GM23338 (cell line): ENCODE results near the gene SIDT2. TPM values are rescaled to one million over a fixed set of nuclear protein-coding genes. Genes with fewer than 3 reads are reported as not detected.

Experiments used
- ATAC-seq: fragments of 200-7000 bp; cut with Tn5 transposase; 3 replicates; pipeline ENCODE4 v1.9.1; 2020
- DNase-seq: peaks from one replicate; pipeline ENCODE4 v3.0.0-alpha.2; 2015; ENCODE audit warnings: low spot score
- H2AFZ ChIP-seq: fragments of 200-600 bp; sonication (generic); 2 replicates; pipeline ENCODE4 v1.8.0; 2016; ENCODE audit warnings: antibody characterized with exemption, mild to moderate bottlenecking, moderate library complexity
- H3F3A ChIP-seq: fragments of 200-600 bp; sonication (generic); replicated peaks from 2 replicates; pipeline ENCODE4 v1.8.0; 2017; ENCODE audit warnings: antibody characterized with exemption, mixed run types, low read depth
- H3K27ac ChIP-seq: fragments of 200-600 bp; sonication (generic); 2 replicates; pipeline ENCODE4 v1.6.1; 2016; ENCODE audit warnings: low read depth
- H3K27me3 ChIP-seq: fragments of 200-600 bp; sonication (generic); 2 replicates; pipeline ENCODE4 v1.8.0; 2016; ENCODE audit warnings: mild to moderate bottlenecking, mixed run types, moderate library complexity; ENCODE audit not compliant: insufficient read depth
- H3K36me3 ChIP-seq: fragments of 200-600 bp; sonication (generic); 2 replicates; pipeline ENCODE4 v1.8.0; 2016; ENCODE audit warnings: mild to moderate bottlenecking; ENCODE audit not compliant: insufficient read depth
- H3K4me1 ChIP-seq: fragments of 200-600 bp; sonication (generic); 2 replicates; pipeline ENCODE4 v1.8.0; 2016; ENCODE audit warnings: mild to moderate bottlenecking, moderate library complexity; ENCODE audit not compliant: insufficient read depth
- H3K4me2 ChIP-seq: fragments of 200-600 bp; sonication (generic); 2 replicates; pipeline ENCODE4 v1.7.1; 2017; ENCODE audit warnings: mixed run types
- H3K4me3 ChIP-seq: fragments of 200-600 bp; sonication (generic); 2 replicates; pipeline ENCODE4 v1.6.1; 2016; ENCODE audit warnings: mixed run types
- H3K79me2 ChIP-seq: fragments of 200-600 bp; sonication (generic); replicated peaks from 2 replicates; pipeline ENCODE4 v1.8.0; 2017; ENCODE audit warnings: mild to moderate bottlenecking; ENCODE audit not compliant: insufficient read depth
- H3K9me2 ChIP-seq: fragments of 200-600 bp; sonication (generic); 2 replicates; pipeline ENCODE4 v1.8.0; 2017; ENCODE audit not compliant: insufficient read depth
- H4K20me1 ChIP-seq: fragments of 200-600 bp; sonication (generic); replicated peaks from 2 replicates; pipeline ENCODE4 v1.8.0; 2017; ENCODE audit warnings: mild to moderate bottlenecking; ENCODE audit not compliant: insufficient read depth
- H3K27ac Mint-ChIP-seq: 2 replicates; pipeline ENCODE4 v1.8.0; 2020; ENCODE audit warnings: inconsistent platforms, mild to moderate bottlenecking, moderate library complexity, mixed read lengths
- H3K27me3 Mint-ChIP-seq: 3 replicates; pipeline ENCODE4 v1.8.0; 2022; ENCODE audit warnings: low read depth, mild to moderate bottlenecking, moderate library complexity, mixed read lengths, inconsistent platforms; ENCODE audit not compliant: insufficient read depth, poor library complexity
- H3K36me3 Mint-ChIP-seq: 3 replicates; pipeline ENCODE4 v1.8.0; 2021; ENCODE audit warnings: low read depth, mild to moderate bottlenecking, inconsistent platforms, moderate library complexity, mixed read lengths
- H3K4me1 Mint-ChIP-seq: 3 replicates; pipeline ENCODE4 v1.8.0; 2020; ENCODE audit warnings: mild to moderate bottlenecking, inconsistent platforms, mixed read lengths
- H3K4me3 Mint-ChIP-seq: 3 replicates; pipeline ENCODE4 v1.8.0; 2021; ENCODE audit warnings: moderate library complexity, mild to moderate bottlenecking, inconsistent platforms, mixed read lengths
- H3K9me3 Mint-ChIP-seq: 3 replicates; pipeline ENCODE4 v1.8.0; 2020; ENCODE audit warnings: moderate library complexity, mild to moderate bottlenecking, inconsistent platforms, mixed read lengths
- CREB1 ChIP-seq: fragments of 250-450 bp; sonication (Bioruptor Pico); IDR thresholded peaks from 2 replicates; pipeline ENCODE4 v1.5.0; 2020; ENCODE audit warnings: low read depth, mild to moderate bottlenecking, moderate library complexity
- CTCF ChIP-seq, 2 experiments: fragments of 200-600 bp in 1 of 2; sonication (generic) in 1 of 2; conservative IDR thresholded peaks; 2 replicates each; pipeline versions ENCODE4 v1.5.1 to v1.6.1; 2016 to 2017; ENCODE audit warnings: antibody characterized with exemption in 2 of 2, low read depth in 2 of 2, mild to moderate bottlenecking in 2 of 2, moderate library complexity in 1 of 2
- ETS1 ChIP-seq: IDR thresholded peaks from 2 replicates; pipeline ENCODE4 v1.6.1; 2016; ENCODE audit warnings: antibody characterized with exemption
- EZH2 ChIP-seq: fragments of 200-600 bp; sonication (generic); IDR thresholded peaks from one replicate; pipeline ENCODE4 v1.8.0; 2017; ENCODE audit warnings: antibody characterized with exemption, mild to moderate bottlenecking, low read depth; ENCODE audit not compliant: unreplicated experiment
- EZH2phosphoT487 ChIP-seq: fragments of 200-600 bp; sonication (generic); IDR thresholded peaks from one replicate; pipeline ENCODE4 v1.8.1; 2018; ENCODE audit warnings: antibody characterized with exemption; ENCODE audit not compliant: unreplicated experiment
- JUNB ChIP-seq: IDR thresholded peaks from one replicate; pipeline ENCODE4 v1.6.1; 2016; ENCODE audit warnings: antibody characterized with exemption; ENCODE audit not compliant: unreplicated experiment
- NANOG ChIP-seq: IDR thresholded peaks from 2 replicates; pipeline ENCODE4 v1.6.1; 2016; ENCODE audit warnings: antibody characterized with exemption, borderline replicate concordance
- REST ChIP-seq: IDR thresholded peaks from one replicate; pipeline ENCODE4 v1.6.1; 2018; ENCODE audit warnings: antibody characterized with exemption; ENCODE audit not compliant: unreplicated experiment
- STAT1 ChIP-seq: IDR thresholded peaks from one replicate; pipeline ENCODE4 v1.6.1; 2016; ENCODE audit warnings: antibody characterized with exemption; ENCODE audit not compliant: unreplicated experiment
- ZNF114 ChIP-seq: fragments of 250-450 bp; sonication (Bioruptor Pico); IDR thresholded peaks from 2 replicates; pipeline ENCODE4 v1.5.0; 2020; ENCODE audit warnings: mild to moderate bottlenecking, moderate library complexity
- ZNF331 ChIP-seq: fragments of 250-450 bp; sonication (Bioruptor Pico); IDR thresholded peaks from 2 replicates; pipeline ENCODE4 v1.5.0; 2020; ENCODE audit warnings: low read depth, mild to moderate bottlenecking, moderate library complexity
- polyA plus RNA-seq: library from polyadenylated mRNA; unstranded; fragments of >200 nt; fragmentation: Nextera tagmentation; extraction: Ambion mirVana; gene quantifications from 2 replicates; pipeline ENCODE4 v1.2.1, GENCODE V29; 2016
- total RNA-seq: library from RNA; depleted of rRNA; stranded (reverse); fragments of >200 nt; shearing (Covaris generic); gene quantifications from 2 replicates; pipeline ENCODE4 v1.2.3, GENCODE V29; 2014

The SIDT2 gene
- total and polyA plus RNA-seq, 2 experiments from 2014 or later: 7.5 to 12.1 TPM

GRCh38 chr11:117189941-117190544 lies 11.5 kb downstream of the SIDT2 start:
- Histone ChIP-seq H2AFZ (no peak overlapping the region), H3K27ac (no peak overlapping the region), H3K79me2 (no peaks in the 10 kb centered on the region), H3K27me3 (no peaks in the 10 kb centered on the region), H3K4me2 (no peak overlapping the region), H3K4me3 (no peak overlapping the region), H3K9me2 (no peaks in the 10 kb centered on the region), H4K20me1 (no peaks in the 10 kb centered on the region), H3K36me3 (no peaks in the 10 kb centered on the region), H3F3A (no peaks in the 10 kb centered on the region), H3K4me1 (no peaks in the 10 kb centered on the region)
- no peak for TF ChIP-seq JUNB
- no peak for TF ChIP-seq NANOG
- no peak for TF ChIP-seq STAT1
- TF ChIP-seq CREB1 (CRISPR knock-in tag): no peak
- Mint-ChIP-seq H3K4me3 (no peak overlapping the region), H3K9me3 (no peaks in the 10 kb centered on the region), H3K4me1 (no peaks in the 10 kb centered on the region; the same call in 2 of the 3 replicates), H3K27me3 (peaks cover 9% of the 10 kb centered on the region), H3K27ac (no peak overlapping the region), H3K36me3 (peaks cover 4% of the 10 kb centered on the region; the same call in 2 of the 3 replicates)
- ATAC-seq (no peak), DNase-seq (no peak)

- H3K27me3 ChIP-seq: no peaks in the 10 kb centered on the region
- H3K27me3 Mint-ChIP-seq: peaks cover 11% of the 10 kb centered on the region
- H3K4me2 ChIP-seq: no peak overlapping the region
- no peaks in the 10 kb centered on the region for H4K20me1 ChIP-seq
- H3K4me3 Mint-ChIP-seq: no peak overlapping the region
- DNase-seq (no peak), ATAC-seq (no peak)
- H3F3A ChIP-seq: no peaks in the 10 kb centered on the region
- H3K4me1 Mint-ChIP-seq: no peaks in the 10 kb centered on the region; the same call in 2 of the 3 replicates
- no peak overlapping the region for H3K27ac ChIP-seq
- H2AFZ ChIP-seq: no peak overlapping the region
- no peaks in the 10 kb centered on the region for H3K9me3 Mint-ChIP-seq
- no peak overlapping the region for H3K27ac Mint-ChIP-seq
- H3K36me3 ChIP-seq: no peaks in the 10 kb centered on the region
- no peaks in the 10 kb centered on the region for H3K9me2 ChIP-seq
- H3K4me3 ChIP-seq: no peak overlapping the region
- no peaks in the 10 kb centered on the region for H3K4me1 ChIP-seq
- H3K79me2 ChIP-seq: no peaks in the 10 kb centered on the region
- peaks cover 4% of the 10 kb centered on the region; the same call in 2 of the 3 replicates for H3K36me3 Mint-ChIP-seq
- TF ChIP-seq EZH2phosphoT487 (no peak), STAT1 (no peak), NANOG (no peak), ETS1 (no peak), EZH2 (no peak), ZNF114 (CRISPR knock-in tag) (no peak), CREB1 (CRISPR knock-in tag) (no peak), CTCF (conservative IDR thresholded peaks at IDR 0.05; ENCODE audit: low read depth in 2 of 2) (no peak), ZNF331 (CRISPR knock-in tag) (no peak), REST (no peak)
Measured at GRCh38 chr11:117191680-117192400, 13.3 kb downstream of the SIDT2 start.
